Airway epithelial cell (primary cell): ENCODE data around the gene ZBTB4. TPM values are rescaled to one million over a fixed set of nuclear protein-coding genes. Genes with fewer than 3 reads are reported as not detected.

ENCODE experiments used
- total RNA-seq: library from RNA; depleted of rRNA; stranded (reverse); fragments of >200 nt; gene quantifications from 2 replicates; pipeline ENCODE4 v1.2.3, GENCODE V29; 2015

ZBTB4 gene, protein sequence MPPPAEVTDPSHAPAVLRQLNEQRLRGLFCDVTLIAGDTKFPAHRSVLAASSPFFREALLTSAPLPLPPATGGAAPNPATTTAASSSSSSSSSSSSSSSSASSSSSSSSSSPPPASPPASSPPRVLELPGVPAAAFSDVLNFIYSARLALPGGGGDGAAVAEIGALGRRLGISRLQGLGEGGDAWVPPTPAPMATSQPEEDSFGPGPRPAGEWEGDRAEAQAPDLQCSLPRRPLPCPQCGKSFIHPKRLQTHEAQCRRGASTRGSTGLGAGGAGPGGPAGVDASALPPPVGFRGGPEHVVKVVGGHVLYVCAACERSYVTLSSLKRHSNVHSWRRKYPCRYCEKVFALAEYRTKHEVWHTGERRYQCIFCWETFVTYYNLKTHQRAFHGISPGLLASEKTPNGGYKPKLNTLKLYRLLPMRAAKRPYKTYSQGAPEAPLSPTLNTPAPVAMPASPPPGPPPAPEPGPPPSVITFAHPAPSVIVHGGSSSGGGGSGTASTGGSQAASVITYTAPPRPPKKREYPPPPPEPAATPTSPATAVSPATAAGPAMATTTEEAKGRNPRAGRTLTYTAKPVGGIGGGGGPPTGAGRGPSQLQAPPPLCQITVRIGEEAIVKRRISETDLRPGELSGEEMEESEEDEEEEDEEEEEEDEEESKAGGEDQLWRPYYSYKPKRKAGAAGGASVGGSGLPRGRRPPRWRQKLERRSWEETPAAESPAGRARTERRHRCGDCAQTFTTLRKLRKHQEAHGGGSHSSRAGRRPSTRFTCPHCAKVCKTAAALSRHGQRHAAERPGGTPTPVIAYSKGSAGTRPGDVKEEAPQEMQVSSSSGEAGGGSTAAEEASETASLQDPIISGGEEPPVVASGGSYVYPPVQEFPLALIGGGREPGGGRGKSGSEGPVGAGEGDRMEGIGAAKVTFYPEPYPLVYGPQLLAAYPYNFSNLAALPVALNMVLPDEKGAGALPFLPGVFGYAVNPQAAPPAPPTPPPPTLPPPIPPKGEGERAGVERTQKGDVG
- 29.5 and 46.1 TPM in 2 replicates for total RNA-seq

DNA sequence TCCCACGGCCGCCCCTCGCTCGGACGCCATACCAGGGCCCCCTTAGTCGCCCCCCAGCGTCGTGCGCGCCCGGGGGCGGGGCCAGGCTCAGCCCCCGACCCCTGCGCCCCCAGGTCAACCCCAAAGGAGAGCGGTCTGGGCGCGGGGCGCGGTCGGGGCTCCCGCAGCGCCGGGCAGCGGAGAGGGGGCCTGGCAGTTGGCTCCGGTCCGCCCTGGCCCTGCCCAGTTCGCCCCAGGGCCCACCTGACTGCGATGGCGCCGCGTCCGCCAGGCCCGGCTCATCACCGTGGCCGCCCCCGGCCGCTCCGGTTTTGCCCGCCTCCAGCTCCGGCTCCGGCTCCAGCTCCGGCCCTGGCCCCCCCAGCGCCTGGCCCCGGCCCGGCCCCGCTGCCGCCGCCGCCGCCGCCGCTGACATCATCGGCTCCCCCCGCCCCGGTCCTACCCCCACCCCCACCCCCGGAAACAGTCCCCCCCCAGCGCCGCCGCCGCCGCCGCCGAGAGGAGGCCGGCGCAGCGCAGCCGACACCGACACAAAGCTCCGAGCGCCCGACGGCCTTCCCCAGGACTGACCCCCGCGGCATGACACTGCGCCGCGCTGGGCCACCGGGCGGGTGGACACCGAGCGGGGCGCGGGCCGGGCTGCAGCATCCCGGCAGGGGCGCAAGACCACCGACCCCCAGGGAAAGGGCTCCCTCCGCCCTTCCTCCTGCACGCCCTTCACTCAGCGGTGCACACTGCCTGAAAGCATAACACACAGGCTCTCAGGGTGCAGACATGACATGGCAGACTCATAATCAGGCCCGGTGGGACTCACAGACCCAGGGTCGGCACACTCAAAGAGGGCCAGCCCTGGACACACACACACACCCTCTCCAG lies at the start of gene ZBTB4:
ZBTB4 (minus strand) TSS at position 419 of the 876 bp plus-strand sequence. CDS start 12,830 bp downstream, outside the sequence.

DNA sequence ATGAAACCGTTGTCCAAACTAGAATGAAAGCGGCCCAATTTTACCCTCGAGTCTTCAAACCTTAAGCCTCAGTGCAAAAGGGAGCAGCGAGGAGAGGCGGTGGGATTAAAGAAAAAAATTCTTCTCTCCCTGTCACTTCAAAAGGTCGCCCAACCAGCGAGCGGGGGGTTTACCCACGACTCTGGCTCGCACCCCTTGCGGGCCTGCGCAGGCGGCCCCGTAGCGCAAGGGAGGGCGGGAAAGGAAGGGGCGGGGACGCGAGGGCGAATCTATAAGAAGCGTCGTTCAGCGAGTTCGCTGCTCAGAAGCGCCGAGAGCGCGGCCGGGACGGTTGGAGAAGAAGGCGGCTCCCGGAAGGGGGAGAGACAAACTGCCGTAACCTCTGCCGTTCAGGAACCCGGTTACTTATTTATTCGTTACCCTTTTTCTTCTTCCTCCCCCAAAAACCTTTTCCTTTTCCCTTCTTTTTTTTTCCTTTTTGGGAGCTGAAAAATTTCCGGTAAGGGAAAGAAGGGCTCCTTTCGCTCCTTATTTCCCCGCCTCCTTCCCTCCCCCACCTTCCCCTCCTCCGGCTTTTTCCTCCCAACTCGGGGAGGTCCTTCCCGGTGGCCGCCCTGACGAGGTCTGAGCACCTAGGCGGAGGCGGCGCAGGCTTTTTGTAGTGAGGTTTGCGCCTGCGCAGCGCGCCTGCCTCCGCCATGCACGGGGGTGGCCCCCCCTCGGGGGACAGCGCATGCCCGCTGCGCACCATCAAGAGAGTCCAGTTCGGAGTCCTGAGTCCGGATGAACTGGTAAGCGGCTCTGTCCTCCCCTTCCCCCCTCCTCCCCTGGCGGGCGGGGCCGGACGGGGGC lies 4.9 kb upstream of the ZBTB4 start, which contains the start of gene POLR2A:
POLR2A (plus strand) TSS at position 300 of the 852 bp plus-strand sequence.

DNA sequence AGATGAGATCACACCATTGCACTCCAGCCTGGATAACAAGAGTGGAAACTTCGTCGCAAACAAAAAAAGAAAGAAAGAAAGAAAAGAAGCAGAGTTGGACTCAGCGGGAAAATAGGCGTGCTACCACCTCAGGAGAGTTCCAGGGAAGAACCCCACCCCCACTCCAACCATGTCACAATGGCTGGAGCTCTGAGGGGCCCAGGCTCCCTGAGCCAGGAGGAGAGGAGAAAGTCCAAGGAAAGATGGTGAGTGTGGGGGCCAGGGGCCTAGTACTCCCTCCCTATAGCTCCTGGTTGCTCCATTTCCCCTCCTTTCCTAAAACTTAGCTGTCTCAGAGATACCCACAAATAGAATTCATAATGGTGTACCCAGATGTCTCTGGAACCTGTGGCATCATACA lies 1.8 kb upstream of the ZBTB4 start, which contains the start of gene SLC35G6:
SLC35G6 (plus strand) TSS at position 172 of the 400 bp plus-strand sequence; CDS start at position 243, 71 bp downstream.

DNA sequence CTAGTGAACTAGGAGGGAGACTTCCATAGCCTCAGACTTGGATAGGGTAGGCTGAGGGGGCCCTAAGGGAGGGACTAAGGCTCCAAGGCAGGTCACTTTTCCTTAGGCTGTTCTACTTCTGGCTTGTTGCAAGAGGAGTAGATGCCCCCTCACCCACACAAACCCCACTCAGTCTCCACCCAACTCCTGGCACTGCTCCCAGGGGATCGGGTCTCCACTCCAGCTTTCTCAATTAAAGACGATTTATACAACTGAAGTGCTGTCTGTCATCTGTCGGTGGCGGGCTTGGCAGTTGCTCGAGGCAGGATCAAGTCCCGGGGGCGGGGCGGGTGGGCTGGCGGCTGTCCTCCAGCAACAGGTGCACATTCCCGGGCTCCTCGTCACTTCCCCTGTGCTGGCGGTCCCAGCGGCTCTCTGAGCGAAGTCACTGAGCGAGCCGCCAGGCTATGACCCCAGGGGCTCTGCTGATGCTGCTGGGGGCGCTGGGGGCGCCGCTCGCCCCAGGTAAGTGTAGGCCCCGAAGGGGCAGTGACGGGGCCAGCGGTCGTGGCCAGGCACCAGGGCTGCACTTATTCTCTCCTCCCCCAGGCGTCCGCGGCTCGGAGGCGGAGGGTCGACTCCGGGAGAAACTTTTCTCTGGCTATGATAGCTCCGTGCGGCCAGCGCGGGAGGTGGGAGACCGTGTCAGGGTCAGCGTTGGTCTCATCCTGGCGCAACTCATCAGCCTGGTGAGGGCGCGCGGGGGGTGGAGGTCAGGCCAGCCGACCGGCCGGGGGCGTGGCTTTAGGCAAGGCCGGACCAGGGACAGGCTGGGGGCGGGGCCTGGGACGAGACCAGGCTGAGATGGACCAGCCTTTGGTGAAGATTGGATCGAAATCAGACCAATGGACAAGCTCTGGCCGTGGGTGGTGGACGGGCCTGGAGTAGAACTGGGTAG lies 34.5 kb downstream of the ZBTB4 start, which contains the start of gene CHRNB1:
CHRNB1 (plus strand) TSS at position 380 of the 937 bp plus-strand sequence; CDS start at position 447, 67 bp downstream.

DNA sequence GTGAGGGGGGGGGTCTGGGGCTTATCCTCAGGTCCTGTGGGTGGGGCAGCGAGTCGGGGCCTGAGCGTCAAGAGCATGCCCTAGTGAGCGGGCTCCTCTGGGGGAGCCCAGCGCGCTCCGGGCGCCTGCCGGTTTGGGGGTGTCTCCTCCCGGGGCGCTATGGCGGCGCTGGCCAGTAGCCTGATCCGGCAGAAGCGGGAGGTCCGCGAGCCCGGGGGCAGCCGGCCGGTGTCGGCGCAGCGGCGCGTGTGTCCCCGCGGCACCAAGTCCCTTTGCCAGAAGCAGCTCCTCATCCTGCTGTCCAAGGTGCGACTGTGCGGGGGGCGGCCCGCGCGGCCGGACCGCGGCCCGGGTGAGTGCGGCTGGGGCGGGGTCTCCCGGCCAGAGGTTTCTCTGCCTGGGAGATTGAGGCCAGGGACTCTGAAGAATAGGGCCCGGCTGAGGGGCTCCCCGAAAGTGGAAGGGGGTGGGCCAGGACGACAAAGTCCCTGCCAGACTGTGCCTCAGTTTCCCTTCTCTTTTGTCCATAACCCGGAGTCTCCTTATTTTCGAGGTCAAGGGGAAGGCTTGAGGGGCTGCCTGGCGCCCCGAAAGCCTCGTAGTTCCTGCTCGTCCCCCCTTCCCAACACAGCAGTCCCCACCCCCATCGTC lies 39.8 kb downstream of the ZBTB4 start, which contains the start of gene FGF11:
FGF11 (plus strand) TSS at position 51 of the 651 bp plus-strand sequence; CDS start at position 160, 109 bp downstream.

DNA sequence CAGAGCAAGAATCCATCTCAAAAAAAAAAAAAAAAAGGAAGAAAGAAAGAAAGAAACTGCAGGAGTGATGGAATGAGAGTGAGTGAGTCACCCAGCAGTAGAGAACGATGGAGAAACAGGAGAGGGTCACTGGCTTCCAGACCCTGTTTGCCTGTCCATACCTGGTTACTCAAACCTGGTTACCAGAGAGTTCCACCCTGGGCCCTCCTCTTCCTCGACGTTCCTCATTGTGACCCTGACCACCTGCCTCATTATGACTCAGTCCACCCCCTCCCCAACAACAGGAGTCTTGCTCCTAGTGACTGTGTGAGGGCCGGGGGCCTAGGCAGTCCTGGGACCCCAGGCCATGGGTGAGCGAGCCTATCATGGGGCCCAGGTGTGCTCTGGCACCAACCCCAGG lies 50.9 kb downstream of the ZBTB4 start, which contains the start of gene SPEM3:
SPEM3 (plus strand) TSS at position 301 of the 400 bp plus-strand sequence; CDS start at position 347, 46 bp downstream.

DNA sequence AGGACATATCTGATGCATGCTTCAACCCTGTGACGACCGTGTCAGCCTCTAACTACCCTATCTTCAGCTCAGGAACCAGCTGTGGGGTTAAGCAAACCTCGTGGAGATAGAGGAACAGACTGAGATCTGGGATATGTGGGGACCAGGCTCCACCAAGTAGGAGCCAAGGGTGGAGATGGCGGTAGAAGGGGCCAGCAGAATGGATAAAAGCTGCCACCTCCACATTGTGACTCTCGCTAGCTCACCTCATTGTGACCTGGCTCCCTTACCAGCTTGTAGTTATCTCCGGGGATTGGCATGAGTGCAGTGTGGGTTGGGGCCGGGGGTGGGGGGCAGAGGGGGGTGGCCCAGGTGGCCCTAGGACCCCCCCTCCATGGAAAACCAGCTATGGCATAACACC lies 54.1 kb downstream of the ZBTB4 start, which contains the start of gene SPEM2:
SPEM2 (plus strand) TSS at position 301 of the 400 bp plus-strand sequence; CDS start at position 374, 73 bp downstream.

DNA sequence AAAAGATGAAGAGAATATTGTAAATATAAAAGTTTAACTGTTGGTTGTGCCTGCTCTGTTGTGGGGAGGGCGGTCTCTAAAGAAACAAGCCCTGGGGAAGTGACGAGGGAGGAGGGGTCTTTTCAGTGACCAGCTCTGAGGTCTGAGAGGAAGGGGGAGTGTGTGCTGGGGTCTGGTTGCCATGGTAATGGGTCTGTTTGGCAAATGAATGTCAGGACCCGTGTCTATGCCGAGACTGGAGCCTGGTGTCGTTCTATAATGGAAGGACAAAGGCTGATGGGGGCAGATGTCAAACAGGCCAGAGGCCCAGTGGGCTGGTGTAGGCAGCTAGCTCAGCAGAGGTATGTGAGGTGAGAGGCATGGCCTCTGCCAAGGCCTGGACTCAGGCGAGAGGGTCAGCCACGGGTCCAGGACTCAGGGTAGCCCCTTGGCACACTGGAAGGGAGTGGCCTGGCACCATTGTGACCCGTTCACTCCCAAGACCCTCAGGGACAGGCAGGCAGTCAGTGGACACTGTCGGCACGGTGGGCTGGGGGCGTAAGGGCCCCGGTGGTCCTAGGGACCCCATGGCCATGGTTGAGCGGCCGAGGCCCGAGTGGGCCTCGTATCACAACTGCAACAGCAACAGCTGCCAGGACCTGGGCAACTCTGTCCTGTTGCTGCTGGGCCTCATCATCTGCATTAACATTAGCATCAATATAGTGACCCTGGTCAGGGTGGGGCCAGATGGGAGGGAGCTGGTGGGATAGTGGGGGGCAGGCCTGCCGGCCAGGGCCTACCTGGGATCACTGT lies 59.4 kb downstream of the ZBTB4 start, which contains the start of gene SPEM1:
SPEM1 (plus strand) TSS at position 506 of the 792 bp plus-strand sequence; CDS start at position 567, 61 bp downstream.

Other genes starting within 250 kb of the ZBTB4 start
- 44.9 and 52.6 TPM in 2 replicates for gene DVL2, start 245.1 kb downstream of the ZBTB4 start, total RNA-seq
- 33.1 and 35.1 TPM in 2 replicates for gene PHF23, start 240.2 kb downstream of the ZBTB4 start, total RNA-seq
- gene GABARAP, start 237.2 kb downstream of the ZBTB4 start, total RNA-seq = 309 and 347 TPM in 2 replicates
- 21.6 and 47.5 TPM in 2 replicates for gene CTDNEP1, start 227.9 kb downstream of the ZBTB4 start, total RNA-seq
- gene ELP5, start 227.4 kb downstream of the ZBTB4 start, total RNA-seq = 38.4 and 42.1 TPM in 2 replicates
- 86.7 and 132 TPM in 2 replicates for gene CLDN7, start 217.2 kb downstream of the ZBTB4 start, total RNA-seq
- 0.14 and 0.56 TPM in 2 replicates for gene SLC2A4, start 197.9 kb downstream of the ZBTB4 start, total RNA-seq
- gene YBX2, start 185.0 kb downstream of the ZBTB4 start, total RNA-seq = 0.51 and 0.63 TPM in 2 replicates
- gene EIF5A, start 172.0 kb downstream of the ZBTB4 start, total RNA-seq = 554 and 701 TPM in 2 replicates
- 50.8 and 66.1 TPM in 2 replicates for gene GPS2, start 164.3 kb downstream of the ZBTB4 start, total RNA-seq
- 13.4 and 22.5 TPM in 2 replicates for gene NEURL4, start 150.3 kb downstream of the ZBTB4 start, total RNA-seq
- gene ACAP1, start 143.1 kb downstream of the ZBTB4 start, total RNA-seq = 0.42 and 0.78 TPM in 2 replicates
- 48.4 and 61.1 TPM in 2 replicates for gene KCTD11, start 127.5 kb downstream of the ZBTB4 start, total RNA-seq
- gene TMEM95, start 124.5 kb downstream of the ZBTB4 start, total RNA-seq = not detected in 2 replicates
- 13.0 and 15.8 TPM in 2 replicates for gene TNK1, start 98.5 kb downstream of the ZBTB4 start, total RNA-seq
- gene PLSCR3, start 85.1 kb downstream of the ZBTB4 start, total RNA-seq = 64.6 and 96.0 TPM in 2 replicates
- 117 and 202 TPM in 2 replicates for gene TMEM256, start 75.5 kb downstream of the ZBTB4 start, total RNA-seq
- gene NLGN2, start 71.8 kb downstream of the ZBTB4 start, total RNA-seq = 6.0 and 8.9 TPM in 2 replicates
- gene SPEM1, start 59.3 kb downstream of the ZBTB4 start, total RNA-seq = not detected in 2 replicates
- not detected in 2 replicates for gene SPEM2, start 54.0 kb downstream of the ZBTB4 start, total RNA-seq
- not detected in 2 replicates for gene SPEM3, start 50.8 kb downstream of the ZBTB4 start, total RNA-seq
- 29.6 and 33.5 TPM in 2 replicates for gene TMEM102, start 44.2 kb downstream of the ZBTB4 start, total RNA-seq
- 18.3 and 32.1 TPM in 2 replicates for gene FGF11, start 40.1 kb downstream of the ZBTB4 start, total RNA-seq
- gene CHRNB1, start 34.6 kb downstream of the ZBTB4 start, total RNA-seq = 10.9 and 11.0 TPM in 2 replicates
- gene SLC35G6, start 1.8 kb upstream of the ZBTB4 start, total RNA-seq = not detected in 2 replicates
- 62.4 and 64.9 TPM in 2 replicates for gene POLR2A, start 4.7 kb upstream of the ZBTB4 start, total RNA-seq
- 4.2 and 10.8 TPM in 2 replicates for gene TNFSF12, start 69.4 kb upstream of the ZBTB4 start, total RNA-seq
- gene TNFSF13, start 79.1 kb upstream of the ZBTB4 start, total RNA-seq = 4.4 and 5.1 TPM in 2 replicates
- 44.8 and 62.7 TPM in 2 replicates for gene SENP3, start 82.3 kb upstream of the ZBTB4 start, total RNA-seq
- gene CD68, start 100.0 kb upstream of the ZBTB4 start, total RNA-seq = 14.8 and 21.2 TPM in 2 replicates
- gene MPDU1, start 104.2 kb upstream of the ZBTB4 start, total RNA-seq = 147 and 153 TPM in 2 replicates
- 162 and 173 TPM in 2 replicates for gene SOX15, start 110.5 kb upstream of the ZBTB4 start, total RNA-seq
- 39.4 and 49.4 TPM in 2 replicates for gene FXR2, start 135.3 kb upstream of the ZBTB4 start, total RNA-seq
- gene SAT2, start 148.2 kb upstream of the ZBTB4 start, total RNA-seq = 25.9 and 36.9 TPM in 2 replicates
- 0.28 and 0.51 TPM in 2 replicates for gene SHBG, start 150.5 kb upstream of the ZBTB4 start, total RNA-seq
- not detected in 2 replicates for gene ATP1B2, start 171.3 kb upstream of the ZBTB4 start, total RNA-seq
- gene TP53, start 207.9 kb upstream of the ZBTB4 start, total RNA-seq = 47.3 and 58.3 TPM in 2 replicates
- 9.3 and 13.6 TPM in 2 replicates for gene WRAP53, start 208.8 kb upstream of the ZBTB4 start, total RNA-seq
- gene EFNB3, start 225.6 kb upstream of the ZBTB4 start, total RNA-seq = 2.0 and 2.6 TPM in 2 replicates
- 0.21 and 0.33 TPM in 2 replicates for gene DNAH2, start 238.1 kb upstream of the ZBTB4 start, total RNA-seq